ENCODE measurements around the gene KANSL1L.

Gene KANSL1L

DNA sequence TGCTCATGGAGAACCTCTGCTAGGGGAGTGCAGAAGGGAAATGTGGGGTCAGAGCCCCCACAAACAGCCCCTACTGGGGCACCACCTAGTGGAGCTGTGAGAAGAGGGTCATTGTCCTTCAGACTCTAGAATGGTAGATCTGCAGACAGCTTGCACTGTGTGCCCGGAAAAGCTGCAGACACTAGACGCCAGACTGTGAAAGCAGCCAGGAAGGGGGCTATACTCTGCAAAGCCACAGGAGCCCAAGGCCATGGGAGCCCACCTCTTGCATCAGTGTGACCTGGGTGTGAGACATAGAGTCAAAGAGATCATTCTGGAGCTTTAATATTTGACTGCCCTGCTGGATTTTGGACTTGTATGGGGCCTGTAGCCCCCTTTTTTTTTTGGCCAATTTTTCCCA lies 107.9 kb downstream of the KANSL1L start:
- no peak for DNase-seq (ENCODE audit: low spot score)

DNA sequence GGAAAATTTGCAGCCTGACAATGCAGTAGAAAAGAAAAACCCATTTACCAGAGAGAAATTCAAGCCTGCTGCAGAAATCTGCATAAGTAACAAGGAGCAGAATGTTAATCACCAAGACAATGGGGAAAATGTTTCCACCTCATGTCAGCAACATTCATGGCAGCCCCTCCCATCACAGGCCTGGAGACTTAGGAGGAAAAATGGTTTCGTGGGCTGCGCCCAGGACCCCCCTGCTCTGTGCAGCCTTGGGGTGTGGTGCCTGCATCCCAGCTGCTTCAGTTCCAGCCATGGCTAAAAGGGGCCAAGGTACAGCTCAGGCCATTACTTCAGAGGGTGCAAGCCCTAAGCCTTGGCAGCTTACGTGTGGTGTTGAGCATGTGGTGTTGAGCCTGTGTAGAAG lies 115.4 kb downstream of the KANSL1L start:
- DNase-seq (ENCODE audit: low spot score): no peak

DNA sequence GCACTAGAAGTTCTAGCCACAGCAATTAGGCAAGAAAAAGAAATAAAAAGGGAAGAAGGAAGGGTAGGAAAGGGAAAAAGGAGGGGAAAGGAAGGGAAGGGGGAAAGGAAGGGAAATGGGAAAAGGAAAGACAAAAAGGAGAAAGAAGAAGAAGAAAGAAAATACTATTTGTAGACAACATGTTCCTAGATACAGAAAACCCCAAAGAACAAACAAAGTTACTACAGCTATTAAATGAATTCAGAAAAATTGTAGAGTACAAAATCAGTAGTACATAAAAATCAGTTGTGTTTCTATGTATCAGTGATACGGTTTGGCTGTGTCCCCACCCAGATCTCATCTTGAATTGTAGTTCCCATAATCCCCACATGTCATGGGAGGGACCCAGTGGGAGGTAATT lies 116.5 kb downstream of the KANSL1L start:
- no peak for DNase-seq (ENCODE audit: low spot score)

DNA sequence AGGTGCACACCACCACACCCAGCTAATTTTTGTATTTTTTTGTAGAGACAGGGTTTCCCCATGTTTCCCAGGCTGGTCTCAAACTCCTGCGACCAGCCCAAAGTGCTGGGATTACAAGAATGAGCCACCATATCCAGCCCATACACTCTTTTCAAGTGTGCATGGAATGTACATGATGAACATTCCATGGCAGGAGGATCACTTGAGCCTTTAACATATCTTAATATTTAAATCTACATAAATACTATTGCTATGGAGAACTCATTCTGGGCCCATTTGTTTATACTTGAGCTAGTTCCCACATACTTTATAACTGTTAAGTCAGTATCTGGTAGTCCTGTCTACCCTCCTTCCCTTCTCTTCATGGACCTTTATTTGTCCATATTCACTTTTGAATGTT lies 120.3 kb downstream of the KANSL1L start:
- DNase-seq (ENCODE audit: low spot score): no peak

DNA sequence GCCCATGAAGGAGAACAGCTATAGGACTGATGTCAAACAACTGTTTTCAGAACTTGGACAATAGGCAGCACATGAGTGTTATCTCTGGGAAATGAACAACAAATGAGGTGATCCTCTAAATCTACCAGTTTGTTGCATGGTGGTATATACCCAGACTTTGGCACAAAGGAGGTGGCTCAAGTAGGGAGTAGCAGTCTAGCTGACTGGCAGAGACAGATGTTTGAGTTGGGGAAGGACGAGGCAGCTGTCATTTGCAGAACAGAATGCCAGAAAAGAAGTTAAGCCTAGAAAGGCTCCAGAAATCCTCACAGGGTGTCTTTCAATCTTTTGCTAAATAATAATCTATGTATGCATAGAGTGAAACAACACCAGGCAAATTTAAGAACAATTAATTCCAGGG lies 121.4 kb downstream of the KANSL1L start:
- no peak for DNase-seq (ENCODE audit: low spot score)

DNA sequence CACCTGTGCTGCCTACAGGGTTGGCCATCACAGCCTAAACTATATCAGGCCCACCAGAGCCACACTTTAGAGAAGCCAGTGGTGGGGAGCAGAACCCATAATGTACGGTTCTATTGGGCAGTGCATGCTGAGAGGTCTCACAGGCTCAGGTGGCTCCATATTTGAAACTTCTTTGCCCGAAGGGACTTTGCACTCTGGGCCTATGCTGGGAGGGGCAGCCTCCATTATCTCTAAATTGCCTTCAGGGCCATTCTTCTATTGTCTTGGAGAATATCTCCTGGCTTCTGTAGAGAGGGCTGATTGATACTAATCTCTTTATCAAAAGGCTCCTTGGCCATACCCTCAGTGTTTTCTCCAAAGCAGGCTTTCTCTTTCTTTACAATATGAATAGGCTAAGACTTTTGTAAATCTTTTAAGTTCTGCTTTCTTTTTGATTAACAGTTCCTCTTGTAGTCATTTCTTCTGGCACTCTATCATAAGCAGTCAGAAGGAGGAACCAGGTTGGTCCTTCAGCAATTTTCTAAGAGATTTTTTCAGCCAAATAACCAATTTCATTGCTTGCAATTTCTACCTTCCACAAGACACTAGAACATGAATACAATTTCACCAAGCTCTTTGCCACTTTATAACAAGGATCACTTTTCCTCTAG lies 124.2 kb downstream of the KANSL1L start:
- no peak for DNase-seq (ENCODE audit: low spot score)

DNA sequence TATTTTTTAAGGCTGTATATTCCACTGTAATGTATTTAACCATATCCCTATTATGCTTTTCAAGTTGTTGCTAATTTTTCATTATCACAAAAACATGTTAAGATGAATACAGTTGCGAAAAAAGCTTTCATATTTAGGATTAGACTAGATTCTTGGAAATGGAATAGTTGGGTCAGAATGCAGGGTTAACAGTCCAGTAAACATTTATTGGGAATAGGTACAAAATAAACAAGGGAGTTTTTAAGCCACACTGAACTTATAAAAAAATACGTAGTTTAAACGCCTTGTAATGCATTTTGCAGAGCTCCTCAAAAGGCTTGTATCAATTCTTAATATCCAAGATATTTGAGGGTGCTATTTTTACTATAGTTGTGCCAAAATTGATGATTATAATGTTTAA lies 133.1 kb downstream of the KANSL1L start:
- DNase-seq (ENCODE audit: low spot score): no peak

DNA sequence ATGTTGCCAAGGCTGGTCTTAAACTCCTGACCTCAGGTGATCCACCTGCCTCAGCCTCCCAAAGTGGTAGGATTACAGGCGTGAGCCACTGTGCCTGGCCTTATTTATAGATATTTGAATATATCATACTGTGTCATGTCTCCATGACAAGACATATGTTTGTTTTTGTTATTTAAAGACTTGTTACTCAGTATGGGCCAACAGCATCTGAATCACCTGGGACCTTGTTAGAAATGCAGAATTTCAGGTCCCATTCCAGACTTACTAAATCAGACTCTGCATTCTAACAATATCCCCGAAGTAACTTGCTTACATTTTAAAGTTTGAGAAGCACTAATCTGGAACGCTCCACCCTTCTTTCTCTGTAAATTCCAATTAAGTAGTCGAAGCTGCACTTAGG lies 135.5 kb downstream of the KANSL1L start:
- no peak for DNase-seq (ENCODE audit: low spot score)

DNA sequence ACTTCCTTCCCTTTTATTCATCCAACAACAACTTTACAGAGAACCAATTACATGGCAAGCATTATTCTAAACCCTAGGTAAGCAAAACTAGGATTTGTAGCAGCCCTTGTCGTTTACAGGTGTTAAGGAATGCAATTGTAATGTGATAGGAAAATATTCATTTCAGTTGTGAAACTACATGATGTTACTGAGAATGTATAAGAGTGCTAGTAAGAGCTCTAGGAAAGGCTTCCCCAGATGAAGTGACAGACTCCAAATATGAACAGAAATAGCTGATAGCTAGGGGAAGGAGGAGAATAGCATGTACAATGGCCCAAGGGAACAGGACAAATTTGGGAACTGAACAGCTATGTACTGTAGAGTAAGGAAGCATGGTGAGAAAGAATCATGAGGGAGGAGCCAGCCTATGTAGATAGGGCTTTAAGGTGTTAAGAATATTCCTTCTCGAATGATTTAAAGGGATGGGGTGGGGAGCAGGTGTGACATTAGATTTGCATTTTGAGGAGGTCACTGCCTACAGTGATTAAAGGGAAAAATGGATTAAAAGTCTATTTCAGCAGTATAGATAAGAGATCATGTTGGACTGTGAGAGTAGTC lies 137.0 kb downstream of the KANSL1L start:
- no peak for DNase-seq (ENCODE audit: low spot score)

DNA sequence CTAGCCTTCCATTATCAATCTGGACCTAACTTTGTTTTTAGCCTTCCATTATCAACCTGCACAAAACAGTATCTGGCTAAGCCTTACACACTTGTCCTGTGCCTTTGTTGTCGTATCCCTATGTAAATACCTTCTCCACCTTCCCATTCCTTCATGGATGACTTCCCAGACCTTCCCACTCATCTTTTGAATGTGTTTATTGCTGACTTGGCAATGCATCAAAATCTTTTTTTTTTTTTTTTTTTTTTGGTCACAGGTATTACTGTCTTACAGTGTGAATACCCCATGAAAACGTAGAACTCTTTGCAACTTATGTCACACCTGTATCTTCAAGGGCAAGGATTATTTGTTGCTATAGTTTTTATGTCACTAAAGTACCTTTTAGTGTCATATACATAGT lies 143.0 kb downstream of the KANSL1L start:
- DNase-seq (ENCODE audit: low spot score): no peak

DNA sequence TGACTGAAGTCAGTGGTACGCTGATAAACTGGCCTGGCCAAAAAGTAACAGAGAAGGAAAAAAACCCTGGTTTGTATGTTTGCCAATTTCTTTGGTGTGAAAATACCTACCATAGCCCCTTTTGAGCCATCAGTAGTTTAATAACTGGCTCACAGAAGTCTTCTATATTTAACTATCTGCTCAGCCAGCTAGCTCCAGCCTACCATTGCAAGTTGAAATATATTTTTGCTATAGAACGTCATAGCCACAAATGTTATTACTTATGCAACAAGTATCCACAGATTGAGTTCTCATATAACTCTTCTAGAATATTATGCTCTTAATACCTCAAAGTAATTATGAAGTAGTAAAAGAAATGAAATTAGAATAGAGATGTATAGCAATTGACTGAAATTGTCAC lies 143.6 kb downstream of the KANSL1L start:
- DNase-seq (ENCODE audit: low spot score): no peak

DNA sequence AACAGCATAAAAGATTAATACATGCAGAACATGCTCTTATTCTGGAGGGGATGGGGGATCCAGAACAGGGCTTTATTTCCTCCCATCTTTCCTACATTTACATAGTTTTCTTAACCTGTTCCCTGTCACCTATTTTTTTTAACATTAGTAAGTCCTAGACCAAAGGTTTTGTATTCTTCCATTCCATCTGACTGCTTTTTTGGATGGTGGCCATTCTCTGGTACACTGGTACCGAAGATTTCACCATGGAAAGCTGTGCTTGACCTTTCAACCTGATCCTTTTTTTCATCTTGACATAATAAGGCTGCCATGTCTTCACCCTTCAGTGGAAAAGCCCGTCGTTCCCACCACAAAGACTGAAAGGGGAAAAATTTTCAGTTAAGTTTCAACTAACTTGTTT lies 148.4 kb downstream of the KANSL1L start:
- no peak for DNase-seq (ENCODE audit: low spot score)

DNA sequence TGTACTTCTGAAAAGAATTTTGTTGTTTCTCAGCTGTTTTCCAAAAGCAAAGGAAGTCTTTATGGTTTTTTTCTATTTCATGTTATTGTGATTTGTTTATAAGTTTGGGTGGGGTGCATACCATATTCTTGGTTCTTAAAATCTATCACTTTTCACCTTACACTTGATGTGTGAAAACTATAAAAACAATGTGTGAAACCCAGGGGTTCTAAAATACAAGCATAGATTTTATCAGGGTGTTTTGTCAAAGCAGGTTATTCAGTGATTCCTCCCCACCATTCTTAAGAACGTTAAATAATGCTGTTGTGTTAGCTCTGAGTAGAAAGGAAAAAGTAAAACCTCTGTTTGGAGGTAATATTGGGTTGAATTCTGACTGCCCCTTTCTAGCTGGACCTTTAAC lies 151.1 kb downstream of the KANSL1L start:
- no peak for DNase-seq (ENCODE audit: low spot score)

DNA sequence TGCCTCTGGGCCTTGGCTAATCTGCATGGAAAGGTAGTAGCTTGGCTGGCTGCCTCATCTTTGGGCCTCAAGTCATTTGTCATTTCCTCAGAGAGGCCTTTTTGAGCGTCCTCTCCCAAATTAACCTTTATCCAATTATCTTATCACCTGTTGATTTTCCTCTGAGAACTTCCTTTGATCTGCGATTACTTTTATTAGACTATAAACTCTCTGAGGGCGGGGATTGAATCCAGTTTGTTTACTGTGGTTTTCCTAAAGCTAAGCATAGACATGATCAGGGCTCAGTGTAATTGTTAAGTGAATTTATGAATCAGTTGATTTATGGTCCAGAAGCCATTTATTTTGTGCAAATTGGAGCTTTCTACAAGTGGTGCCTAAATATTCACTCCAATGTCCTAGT lies 161.3 kb downstream of the KANSL1L start:
- no peak for DNase-seq (ENCODE audit: low spot score)

DNA sequence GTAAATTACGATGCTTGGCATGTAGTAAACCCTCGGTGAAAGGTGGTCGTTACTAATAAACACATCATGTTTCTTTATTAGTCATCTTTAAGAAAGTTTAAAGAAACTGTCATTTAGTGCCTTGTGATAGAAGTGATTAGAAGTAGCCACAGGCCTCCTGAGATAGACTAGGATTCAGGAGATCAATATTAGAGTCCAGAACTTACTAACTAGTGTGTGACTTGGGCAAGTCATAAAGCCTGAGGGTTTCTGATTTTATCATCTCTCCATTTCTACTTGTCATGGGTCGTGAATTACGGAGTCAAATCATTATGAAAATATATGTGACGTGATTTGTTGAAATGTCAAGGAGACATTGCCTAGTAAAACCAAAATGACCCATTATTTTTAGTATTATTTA lies 162.1 kb downstream of the KANSL1L start:
- no peak for DNase-seq (ENCODE audit: low spot score)

DNA sequence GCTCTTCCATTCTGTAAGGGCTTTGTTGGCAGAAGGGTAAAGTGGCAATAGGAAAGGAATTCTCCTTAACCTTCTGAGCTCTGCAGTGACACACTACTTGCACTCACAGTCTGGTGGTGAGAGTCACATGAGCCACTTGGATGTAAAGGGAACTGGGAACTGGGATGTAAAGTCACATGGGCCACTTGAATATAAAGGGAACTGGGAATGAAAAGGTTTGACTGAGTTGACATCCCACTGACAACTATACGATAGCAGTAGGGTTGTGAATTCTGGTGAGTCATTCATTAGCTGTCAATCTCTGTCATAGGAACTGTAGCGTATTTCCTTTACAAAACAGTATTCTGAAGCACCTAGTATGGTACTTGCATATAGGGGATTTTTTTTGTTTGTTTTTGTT lies 163.3 kb downstream of the KANSL1L start:
- no peak for DNase-seq (ENCODE audit: low spot score)

DNA sequence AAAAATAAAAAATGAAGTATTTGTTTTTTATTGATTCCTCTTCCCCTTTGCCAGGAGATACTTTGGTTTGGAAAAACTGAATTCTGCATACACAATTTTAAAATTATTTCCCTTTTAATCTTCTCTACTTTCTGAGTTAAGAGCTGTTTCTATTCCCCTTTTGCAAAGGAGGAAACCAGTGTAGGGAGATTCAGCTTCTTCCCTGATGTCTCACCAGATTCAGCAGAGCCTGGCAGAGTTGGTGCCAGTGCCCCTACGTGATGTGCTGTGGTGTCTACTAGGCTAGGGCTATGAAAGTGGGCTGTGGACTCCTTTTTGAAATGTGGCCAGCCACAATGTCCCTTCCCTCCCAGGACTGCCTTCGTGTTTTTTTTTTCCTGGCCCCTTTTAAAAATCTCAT lies 166.3 kb downstream of the KANSL1L start:
- no peak for DNase-seq (ENCODE audit: low spot score)

DNA sequence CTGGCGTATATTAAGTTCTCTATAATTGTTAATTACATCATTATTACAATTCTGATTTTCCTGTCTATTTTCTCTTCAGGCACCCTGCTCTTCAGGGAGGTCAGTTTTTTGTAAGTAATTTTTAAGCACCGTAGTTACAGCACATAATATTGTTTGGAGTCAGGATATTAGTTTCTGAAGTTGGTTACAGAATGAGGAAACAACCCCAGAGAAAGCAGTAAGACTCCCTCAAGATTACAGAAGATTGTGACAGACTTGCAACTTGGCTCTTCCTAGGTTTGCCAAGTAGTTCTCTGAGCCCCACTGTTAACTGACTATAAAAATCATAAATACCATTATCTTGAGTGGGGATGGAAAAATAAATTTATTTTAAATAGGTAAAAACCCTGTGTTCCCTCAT lies 167.8 kb downstream of the KANSL1L start:
- DNase-seq (ENCODE audit: low spot score): no peak

DNA sequence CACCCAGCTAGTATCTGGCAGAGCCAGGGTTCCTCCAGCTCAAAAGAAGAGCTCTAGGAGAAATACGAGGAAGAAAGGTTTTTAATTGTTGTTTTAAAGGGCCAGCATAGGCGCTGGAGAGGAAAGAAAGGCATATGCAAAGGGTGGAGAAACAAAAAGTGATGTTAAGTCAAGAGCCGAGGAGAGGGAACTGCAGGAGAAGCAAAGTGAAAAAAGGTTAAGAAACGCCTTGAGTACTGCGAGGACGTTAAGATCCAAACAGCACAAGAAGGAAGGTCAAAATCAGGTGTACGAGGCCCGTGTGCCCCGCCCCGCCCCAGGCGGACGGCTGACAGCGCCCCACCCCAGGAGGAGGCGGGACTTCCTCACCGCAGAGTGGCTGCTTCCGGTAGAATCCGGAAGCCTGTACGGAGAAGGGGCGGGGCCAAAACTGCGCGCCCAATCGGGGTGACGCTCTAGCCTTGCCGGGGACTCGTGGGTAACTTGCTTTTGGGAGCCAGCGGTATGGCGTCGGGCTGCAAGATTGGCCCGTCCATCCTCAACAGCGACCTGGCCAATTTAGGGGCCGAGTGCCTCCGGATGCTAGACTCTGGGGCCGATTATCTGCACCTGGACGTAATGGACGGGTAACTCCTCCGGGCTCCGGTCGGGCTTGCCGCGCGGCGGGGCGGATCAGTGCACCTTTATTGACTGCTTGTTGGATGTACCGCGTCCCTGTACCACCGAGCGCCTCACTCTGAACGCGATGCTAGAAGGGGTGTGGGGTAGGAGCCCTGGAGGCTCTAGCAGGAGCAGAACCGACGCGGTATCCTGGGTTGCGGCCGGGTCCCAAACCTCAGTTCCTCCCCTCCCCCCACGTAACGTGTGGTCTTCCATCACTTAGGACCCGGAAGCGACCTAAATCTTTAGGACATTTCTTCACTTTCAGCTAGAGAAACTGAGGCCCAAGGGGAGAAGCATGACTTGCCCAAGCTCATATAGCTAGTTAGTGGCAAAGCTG lies 168.8 kb downstream of the KANSL1L start, which contains the start of gene RPE:
Gene RPE, plus strand, starts transcription at position 481 of the 1,000 bp plus-strand sequence. Its CDS starts 24 bp downstream, at position 505.
- DNase-seq (ENCODE audit: low spot score): peak; percentile 96

DNA sequence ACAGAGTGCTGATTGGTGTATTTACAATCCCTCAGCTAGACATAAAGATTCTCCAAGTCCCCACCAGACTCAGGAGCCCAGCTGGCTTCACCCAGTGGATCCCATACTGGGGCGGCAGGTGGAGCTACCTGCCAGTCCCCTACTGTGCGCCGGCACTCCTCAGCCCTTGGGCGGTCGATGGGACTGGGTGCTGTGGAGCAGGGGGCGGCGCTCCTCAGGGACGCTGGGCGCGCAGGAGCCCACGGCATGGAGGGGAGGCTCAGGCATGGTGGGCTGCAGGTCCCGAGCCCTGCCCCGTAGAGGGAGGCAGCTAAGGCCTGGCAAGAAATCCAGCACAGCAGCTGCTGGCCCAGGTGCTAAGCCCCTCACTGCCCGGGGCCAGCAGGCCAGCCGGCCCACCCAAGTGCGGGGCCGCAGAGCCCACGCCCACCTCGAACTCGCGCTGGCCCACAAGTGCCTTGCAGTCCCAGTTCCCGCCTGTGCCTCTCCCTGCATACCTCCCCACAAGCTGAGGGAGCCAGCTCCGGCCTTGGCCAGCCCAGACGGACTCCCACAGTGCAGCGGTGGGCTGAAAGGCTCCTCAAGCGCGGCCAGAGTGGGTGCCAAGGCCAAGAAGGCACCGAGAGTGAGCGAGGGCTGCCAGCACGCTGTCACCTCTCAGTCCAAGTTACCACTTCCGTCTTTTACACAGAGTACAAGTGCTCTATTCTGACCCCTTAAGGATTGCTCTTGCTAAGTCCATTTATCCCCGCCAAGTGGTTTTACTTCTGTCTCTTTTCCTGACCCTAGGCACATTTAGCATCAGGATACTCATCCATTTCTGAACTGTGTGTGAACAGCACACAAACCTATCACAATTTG lies 170.5 kb downstream of the KANSL1L start:
- no peak for DNase-seq (ENCODE audit: low spot score)

DNA sequence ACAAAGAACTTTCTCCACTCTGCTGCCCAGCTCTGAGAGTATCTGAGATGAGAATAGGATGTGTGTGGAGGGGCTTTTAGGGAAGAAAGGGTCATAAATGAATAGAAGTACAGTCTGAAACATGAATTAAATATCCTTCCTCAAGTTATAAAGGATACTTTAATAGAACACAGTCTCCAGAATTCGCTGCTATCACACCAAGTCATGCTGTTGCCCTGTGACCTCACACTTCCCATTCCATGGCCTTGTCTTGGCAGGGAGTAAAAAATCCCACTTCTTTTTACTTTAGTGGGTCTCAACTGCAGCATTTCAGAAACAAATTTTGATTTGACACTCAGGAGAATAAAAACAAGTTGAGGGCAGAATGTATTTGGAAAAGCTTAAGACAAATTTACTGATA lies 172.6 kb downstream of the KANSL1L start:
- DNase-seq (ENCODE audit: low spot score): no peak

DNA sequence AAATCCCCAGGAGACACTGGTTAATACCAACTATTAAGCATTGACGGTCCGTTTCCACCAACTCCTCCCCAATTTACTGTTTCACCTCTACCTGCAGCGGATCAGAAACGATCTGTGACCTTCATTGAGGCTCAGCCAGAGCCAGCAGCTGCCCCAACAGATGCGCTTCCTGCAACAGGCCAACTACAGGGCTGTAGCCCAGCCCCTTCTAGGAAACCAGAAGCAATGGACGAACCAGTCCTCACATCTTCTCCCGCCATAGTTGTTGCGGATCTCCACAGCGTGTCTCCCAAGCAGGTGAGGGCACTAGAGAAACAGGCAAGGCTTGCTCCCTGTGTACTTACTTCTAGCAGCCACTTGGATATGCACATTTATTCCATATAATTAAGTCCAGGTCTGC lies 177.2 kb downstream of the KANSL1L start:
- DNase-seq (ENCODE audit: low spot score): no peak

Data from CD4-positive, alpha-beta T cell treated with Interleukin-6 at 100 ng/mL for 8 hours (primary cell).